ENCODE results near the gene IL16.
"Not testable (repeated sequence)": the region's sequence is repeated elsewhere in the genome, so short reads cannot be mapped to it uniquely, and the experiment has no call there.

Gene IL16

GRCh38 chr15:81341351-81341750 lies 144.7 kb downstream of the IL16 start:
- DNase-seq = no peak

- no peak for DNase-seq
These were observed 146.7 kb downstream of the IL16 start for GRCh38 chr15:81343371-81343770.

GRCh38 chr15:81346611-81347010 lies 149.9 kb downstream of the IL16 start:
- DNase-seq = no peak

- DNase-seq = no peak
These were observed 151.2 kb downstream of the IL16 start for GRCh38 chr15:81347910-81348309.

- not testable (repeated sequence) for DNase-seq
These were observed 152.0 kb downstream of the IL16 start for GRCh38 chr15:81348691-81349090.

GRCh38 chr15:81349271-81349670 lies 152.6 kb downstream of the IL16 start:
- no peak for DNase-seq

- DNase-seq = no peak
These were observed 155.0 kb downstream of the IL16 start for GRCh38 chr15:81351651-81352050.

GRCh38 chr15:81356252-81356651 lies 159.6 kb downstream of the IL16 start:
- DNase-seq = no peak

GRCh38 chr15:81357180-81357686 lies 160.6 kb downstream of the IL16 start:
- no peak for DNase-seq

GRCh38 chr15:81358248-81358647 lies 161.6 kb downstream of the IL16 start:
- no peak for DNase-seq

- DNase-seq = no peak
These were observed 163.8 kb downstream of the IL16 start for GRCh38 chr15:81360491-81360890.

GRCh38 chr15:81361891-81362290 lies 165.2 kb downstream of the IL16 start:
- no peak for DNase-seq

- DNase-seq = no peak
These were observed 166.1 kb downstream of the IL16 start for GRCh38 chr15:81362790-81363189.

GRCh38 chr15:81363276-81363675 lies 166.6 kb downstream of the IL16 start:
- DNase-seq = no peak

Data from DMS79 (cell line).